ENCODE results near the gene HIF1A. TPM values are rescaled to one million over a fixed set of nuclear protein-coding genes. Genes with fewer than 3 reads are reported as not detected.
A peak's percentile ranks its signal among the peaks of the same experiment; 100 is the strongest.

HIF1A gene
- total and polyA plus RNA-seq, 2 donors (not counting 1 experiment from before 2014, with no cell fraction given) = 44.2 to 261 TPM

GRCh38 chr14:61695695-61696527 is 598 bp downstream of the HIF1A start:
- H3K4me1 ChIP-seq (ENCODE audit: control insufficient read depth in 2 of 2, insufficient read depth in 2 of 2, low read length in 2 of 2) = peaks cover 26 to 44% of the 10 kb centered on the region in 2 donors
- H3K27me3 ChIP-seq (replicated peaks in 1 of 4; ENCODE audit: control extremely low read depth in 1 of 4, control insufficient read depth in 3 of 4, insufficient read depth in 4 of 4, low read length in 3 of 4) = no peaks in the 10 kb centered on the region
- under 1% methylated on average over 52 of the region's 70 CpGs for WGBS (ENCODE audit: insufficient coverage)
- intact Hi-C loops (cut with micrococcal nuclease) = loop anchor here (1.0 to 5.0 kb wide), 8 partner anchors 33 to 1604 kb away; partner anchors contain the start of gene PCNX4
- peak overlapping the region; percentile 97 for H3K4me3 Mint-ChIP-seq
- H3K9ac ChIP-seq (ENCODE audit: low read length) = peak overlapping the region; percentile 94
- TF ChIP-seq EZH2 (IDR thresholded peaks at IDR 0.05; ENCODE audit: borderline replicate concordance, insufficient read depth, low read depth, low read length, poor library complexity, severe bottlenecking) (no peak), CTCF (IDR thresholded peaks at IDR 0.05) (no peak)
- H3K36me3 ChIP-seq (replicated peaks in 1 of 2; ENCODE audit: control extremely low read depth in 1 of 2, control insufficient read depth in 1 of 2, extremely low read depth in 1 of 2, insufficient read depth in 2 of 2, low read length in 1 of 2) = no peaks in the 10 kb centered on the region
- H3K27me3 Mint-ChIP-seq = no peaks in the 10 kb centered on the region
- peak overlapping the region; percentile 92 to 94 for H3K27ac ChIP-seq (ENCODE audit: low read length in 2 of 2)
- H3K4me3 ChIP-seq (ENCODE audit: control extremely low read depth in 1 of 5, extremely low read depth in 1 of 5, insufficient read depth in 1 of 5, low read depth in 2 of 5, low read length in 4 of 5) = peak overlapping the region; percentile 92 to 98 (median 94)
- H3K9me3 Mint-ChIP-seq (ENCODE audit: insufficient read depth) = no peaks in the 10 kb centered on the region
- ChIA-PET POLR2A (interaction anchor here (0.6 to 2.5 kb wide), 16 partner anchors 10 to 221 kb away, joined by 3 to 16 read pairs (median 5); no protein-coding TSS in a partner anchor), CTCF (interaction anchor here (0.8 to 3.0 kb wide), 9 partner anchors 15 to 225 kb away, joined by 3 to 16 read pairs (median 5); no protein-coding TSS in a partner anchor)
- peaks cover 53% of the 10 kb centered on the region for H4K20me1 ChIP-seq (ENCODE audit: control insufficient read depth, insufficient read depth, low read length, poor library complexity, severe bottlenecking)
- peak overlapping the region; percentile 65 for H2AFZ ChIP-seq (ENCODE audit: insufficient read depth, low read depth, low read length, poor library complexity, severe bottlenecking)
- ATAC-seq (ENCODE audit: low read depth) (peak; percentile 3), DNase-seq (peak; percentile 61)
- peaks cover 56% of the 10 kb centered on the region for H3K79me2 ChIP-seq (ENCODE audit: control insufficient read depth, insufficient read depth, low read length)
- peak overlapping the region; percentile 97 for H3K27ac Mint-ChIP-seq
- peak overlapping the region; percentile 79 for H3K4me2 ChIP-seq (replicated peaks; ENCODE audit: low read depth, low read length, poor library complexity, severe bottlenecking)
- no peaks in the 10 kb centered on the region for H3K9me3 ChIP-seq (ENCODE audit: control extremely low read depth in 1 of 3, control insufficient read depth in 2 of 3, insufficient read depth in 1 of 3, low read length in 2 of 3)
- peaks cover 43% of the 10 kb centered on the region for H3K4me1 Mint-ChIP-seq

Data from B cell (primary cell).